ENCODE results near the gene LRRC37A3.

DNA sequence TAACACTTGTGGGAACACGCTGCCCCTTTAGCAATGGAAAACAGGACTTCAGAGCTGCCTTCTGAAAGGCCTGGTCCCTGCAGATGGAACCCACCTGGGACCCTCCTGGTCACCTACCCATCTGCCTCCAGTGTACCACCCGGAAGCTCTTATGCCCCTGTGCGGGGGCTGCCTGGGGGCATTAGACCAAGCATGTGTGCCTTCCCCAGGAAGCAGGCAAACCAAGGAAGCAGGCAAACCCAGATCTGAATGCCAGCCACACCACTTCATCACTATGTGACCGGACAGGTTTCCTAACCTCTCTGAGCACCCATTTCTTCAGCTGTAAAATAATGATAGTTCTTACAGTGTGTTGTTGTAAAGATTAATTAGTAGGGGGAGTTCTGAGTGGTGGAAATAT, 20.8 kb upstream of the LRRC37A3 start:
- TF ChIP-seq CTCF (IDR thresholded peaks at IDR 0.05; ENCODE audit: low read depth, low read length) (no peak), POLR2A (IDR thresholded peaks at IDR 0.05; ENCODE audit: extremely low read depth, insufficient read length) (no peak)
